HepG2 (cell line): ENCODE data around the gene TTLL13. TPM values are rescaled to one million over a fixed set of nuclear protein-coding genes. Genes with fewer than 3 reads are reported as not detected.

Experiments
- ARNT2 ChIP-seq: sonication (generic); formaldehyde crosslinking; IDR thresholded peaks from 2 replicates; pipeline ENCODE4 v1.8.0; 2022; ENCODE audit warnings: mild to moderate bottlenecking, low read depth, missing genetic modification reagents, moderate library complexity
- CSRNP2 ChIP-seq: sonication (generic); formaldehyde crosslinking; conservative IDR thresholded peaks from 2 replicates; pipeline ENCODE4 v1.8.0; 2022; ENCODE audit warnings: low read depth, missing genetic modification reagents
- FOXJ3 ChIP-seq: sonication (generic); formaldehyde crosslinking; IDR thresholded peaks from 2 replicates; pipeline ENCODE4 v1.4.0; 2020; ENCODE audit warnings: missing genetic modification reagents, mild to moderate bottlenecking, borderline replicate concordance
- FOXO1 ChIP-seq: sonication (generic); formaldehyde crosslinking; IDR thresholded peaks from 2 replicates; pipeline ENCODE4 v1.4.0; 2020; ENCODE audit warnings: missing genetic modification reagents
- IRX3 ChIP-seq: sonication (generic); formaldehyde crosslinking; IDR thresholded peaks from 2 replicates; pipeline ENCODE4 v1.8.1; 2023; ENCODE audit warnings: mild to moderate bottlenecking, low read depth, missing genetic modification reagents, borderline replicate concordance
- MEIS2 ChIP-seq: sonication (generic); formaldehyde crosslinking; IDR thresholded peaks from 2 replicates; pipeline ENCODE4 v1.9.0; 2021; ENCODE audit warnings: mild to moderate bottlenecking, missing genetic modification reagents
- NRL ChIP-seq: sonication (generic); formaldehyde crosslinking; IDR thresholded peaks from 2 replicates; pipeline ENCODE4 v1.5.0; 2020; ENCODE audit warnings: missing genetic modification reagents, mild to moderate bottlenecking, moderate library complexity, borderline replicate concordance
- PAF1 ChIP-seq: IDR thresholded peaks from 2 replicates; pipeline ENCODE4 v1.6.1; 2016; ENCODE audit warnings: missing genetic modification reagents, missing compliant biosample characterization
- PLRG1 ChIP-seq: fragments of 450-650 bp; conservative IDR thresholded peaks from 2 replicates; pipeline ENCODE4 v1.6.1; 2016
- SETDB1 ChIP-seq: sonication (generic); formaldehyde crosslinking; IDR thresholded peaks from 2 replicates; pipeline ENCODE4 v1.5.1; 2020; ENCODE audit warnings: missing genetic modification reagents, mild to moderate bottlenecking, borderline replicate concordance
- TAF15 ChIP-seq: fragments of 200-400 bp; formaldehyde crosslinking; IDR thresholded peaks from one replicate; pipeline ENCODE4 v1.6.1; 2018; ENCODE audit warnings: mild to moderate bottlenecking, low read depth, low read length; ENCODE audit not compliant: poor library complexity, severe bottlenecking
- ZC3H13 ChIP-seq: sonication (generic); formaldehyde crosslinking; IDR thresholded peaks from 2 replicates; pipeline ENCODE4 v1.8.1; 2023; ENCODE audit warnings: mild to moderate bottlenecking, missing genetic modification reagents, moderate library complexity
- ZNF317 ChIP-seq: sonication (generic); formaldehyde crosslinking; IDR thresholded peaks from 2 replicates; pipeline ENCODE4 v1.5.0; 2020; ENCODE audit warnings: mild to moderate bottlenecking, missing genetic modification reagents
- ZNF331 ChIP-seq: sonication (generic); formaldehyde crosslinking; IDR thresholded peaks from 2 replicates; pipeline ENCODE4 v1.4.0; 2020; ENCODE audit warnings: missing genetic modification reagents
- ZNF496 ChIP-seq: sonication (generic); formaldehyde crosslinking; IDR thresholded peaks from 2 replicates; pipeline ENCODE4 v1.8.1; 2023; ENCODE audit warnings: mild to moderate bottlenecking, moderate library complexity, missing genetic modification reagents; ENCODE audit not compliant: insufficient replicate concordance
- ZNF768 ChIP-seq: sonication (generic); formaldehyde crosslinking; IDR thresholded peaks from 2 replicates; pipeline ENCODE4 v1.4.0; 2020; ENCODE audit warnings: missing genetic modification reagents
- ZNF777 ChIP-seq: sonication (generic); formaldehyde crosslinking; IDR thresholded peaks from 2 replicates; pipeline ENCODE4 v1.4.0; 2020; ENCODE audit warnings: missing genetic modification reagents
- ZNF883 ChIP-seq: sonication (generic); formaldehyde crosslinking; IDR thresholded peaks from 2 replicates; pipeline ENCODE4 v1.5.1; 2020; ENCODE audit warnings: mild to moderate bottlenecking, missing genetic modification reagents; ENCODE audit errors: not compliant biosample characterization
- polyA plus RNA-seq, 8 experiments: library from polyadenylated mRNA; depleted of rRNA in 3 of 8; stranded (reverse) in 7 of 8; unstranded in 1 of 8; fragments of >200 nt; fragmentation: Illumina TruSeq in 4 of 8; extraction: Trizol in 4 of 8; gene quantifications; 2 replicates each; pipeline versions ENCODE4 v1.2.1 to v1.2.3, GENCODE V29; 2011 to 2016; ENCODE audit warnings: low read depth in 4 of 8, missing spikeins in 1 of 8, mixed read lengths in 1 of 8; ENCODE audit not compliant: insufficient read depth in 1 of 8
- total RNA-seq, 5 experiments: library from RNA; depleted of rRNA; stranded (reverse); fragments of >200 nt; fragmentation: Illumina TruSeq; extraction: Trizol; gene quantifications; 2 replicates each; pipeline ENCODE4 v1.2.3, GENCODE V29; 2016; ENCODE audit warnings: low read depth in 1 of 5
- TF ChIP-seq, protein P1 (sequence below): IDR thresholded peaks from 2 replicates; pipeline ENCODE4 v1.6.1; 2016; ENCODE audit warnings: low read depth, missing genetic modification reagents, missing compliant biosample characterization
- TF ChIP-seq, protein P2 (sequence below): sonication (generic); formaldehyde crosslinking; IDR thresholded peaks from 2 replicates; pipeline ENCODE4 v1.4.0; 2020; ENCODE audit warnings: mild to moderate bottlenecking, missing genetic modification reagents, borderline replicate concordance

TTLL13 gene
- total and polyA plus RNA-seq, 2 of the 13 experiments (the other 11 are each of a cell fraction or from before 2014, with no cell fraction given): 0.07 to 0.29 TPM

DNA sequence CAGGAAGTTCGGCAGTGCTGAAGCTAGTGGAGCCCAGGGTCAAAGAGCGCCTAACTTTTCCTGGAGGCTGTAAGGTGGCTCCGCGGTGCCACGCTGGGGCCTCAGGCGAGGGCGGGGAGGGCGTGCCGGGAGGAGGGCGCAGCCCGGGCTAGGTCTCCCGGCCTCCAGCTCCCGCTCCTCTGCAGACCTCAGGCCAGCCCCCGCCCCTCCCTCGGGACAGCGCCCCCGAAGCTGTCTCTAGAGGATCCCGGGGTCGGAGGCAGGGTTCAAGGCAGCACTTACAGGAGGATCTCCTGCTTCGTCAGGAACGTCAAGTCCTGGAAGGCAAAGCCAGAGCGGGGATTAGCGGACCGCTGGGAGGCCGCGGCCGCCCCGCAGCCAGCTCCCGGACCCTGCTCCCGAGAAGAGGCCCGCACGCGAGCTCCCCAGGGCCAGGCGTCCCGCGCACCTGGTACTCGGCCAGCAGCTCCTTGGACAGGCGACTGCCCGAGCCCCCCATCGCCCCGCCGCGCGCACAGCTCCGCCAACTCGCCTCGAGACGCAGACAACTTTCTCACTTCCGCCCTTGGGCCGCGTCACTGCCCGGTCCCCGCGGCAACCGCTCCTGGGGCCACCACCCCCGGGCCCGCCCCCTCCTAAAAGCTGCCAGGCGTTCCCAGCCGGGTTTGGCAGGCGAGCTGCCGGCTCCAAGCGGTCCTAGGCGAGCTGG, 15.8 kb upstream of the TTLL13 start, which contains the start of gene CIB1 (continued):
- TF ChIP-seq CSRNP2 (CRISPR knock-in tag) (no peak), ZNF777 (CRISPR knock-in tag) (no peak; the same call in 1 of the 2 replicates), IRX3 (CRISPR knock-in tag) (no peak), ZNF883 (CRISPR knock-in tag) (no peak), SETDB1 (CRISPR knock-in tag) (no peak), PLRG1 (no peak), MEIS2 (CRISPR knock-in tag) (0 out of 2 replicates have a peak, but pooled peaks have one; percentile 46), TAF15 (peak; percentile 31), ZNF331 (CRISPR knock-in tag) (peak; percentile 18), FOXO1 (CRISPR knock-in tag) (no peak), PAF1 (CRISPR knock-in tag) (no peak), ZNF496 (no peak), NRL (CRISPR knock-in tag) (peak; percentile 28; the same call in 1 of the 2 replicates), ARNT2 (CRISPR knock-in tag) (no peak), ZNF317 (CRISPR knock-in tag) (no peak), ZNF768 (CRISPR knock-in tag) (no peak; the same call in 1 of the 2 replicates), FOXJ3 (CRISPR knock-in tag) (no peak), ZC3H13 (CRISPR knock-in tag) (no peak)
- TF ChIP-seq, protein P1, sequence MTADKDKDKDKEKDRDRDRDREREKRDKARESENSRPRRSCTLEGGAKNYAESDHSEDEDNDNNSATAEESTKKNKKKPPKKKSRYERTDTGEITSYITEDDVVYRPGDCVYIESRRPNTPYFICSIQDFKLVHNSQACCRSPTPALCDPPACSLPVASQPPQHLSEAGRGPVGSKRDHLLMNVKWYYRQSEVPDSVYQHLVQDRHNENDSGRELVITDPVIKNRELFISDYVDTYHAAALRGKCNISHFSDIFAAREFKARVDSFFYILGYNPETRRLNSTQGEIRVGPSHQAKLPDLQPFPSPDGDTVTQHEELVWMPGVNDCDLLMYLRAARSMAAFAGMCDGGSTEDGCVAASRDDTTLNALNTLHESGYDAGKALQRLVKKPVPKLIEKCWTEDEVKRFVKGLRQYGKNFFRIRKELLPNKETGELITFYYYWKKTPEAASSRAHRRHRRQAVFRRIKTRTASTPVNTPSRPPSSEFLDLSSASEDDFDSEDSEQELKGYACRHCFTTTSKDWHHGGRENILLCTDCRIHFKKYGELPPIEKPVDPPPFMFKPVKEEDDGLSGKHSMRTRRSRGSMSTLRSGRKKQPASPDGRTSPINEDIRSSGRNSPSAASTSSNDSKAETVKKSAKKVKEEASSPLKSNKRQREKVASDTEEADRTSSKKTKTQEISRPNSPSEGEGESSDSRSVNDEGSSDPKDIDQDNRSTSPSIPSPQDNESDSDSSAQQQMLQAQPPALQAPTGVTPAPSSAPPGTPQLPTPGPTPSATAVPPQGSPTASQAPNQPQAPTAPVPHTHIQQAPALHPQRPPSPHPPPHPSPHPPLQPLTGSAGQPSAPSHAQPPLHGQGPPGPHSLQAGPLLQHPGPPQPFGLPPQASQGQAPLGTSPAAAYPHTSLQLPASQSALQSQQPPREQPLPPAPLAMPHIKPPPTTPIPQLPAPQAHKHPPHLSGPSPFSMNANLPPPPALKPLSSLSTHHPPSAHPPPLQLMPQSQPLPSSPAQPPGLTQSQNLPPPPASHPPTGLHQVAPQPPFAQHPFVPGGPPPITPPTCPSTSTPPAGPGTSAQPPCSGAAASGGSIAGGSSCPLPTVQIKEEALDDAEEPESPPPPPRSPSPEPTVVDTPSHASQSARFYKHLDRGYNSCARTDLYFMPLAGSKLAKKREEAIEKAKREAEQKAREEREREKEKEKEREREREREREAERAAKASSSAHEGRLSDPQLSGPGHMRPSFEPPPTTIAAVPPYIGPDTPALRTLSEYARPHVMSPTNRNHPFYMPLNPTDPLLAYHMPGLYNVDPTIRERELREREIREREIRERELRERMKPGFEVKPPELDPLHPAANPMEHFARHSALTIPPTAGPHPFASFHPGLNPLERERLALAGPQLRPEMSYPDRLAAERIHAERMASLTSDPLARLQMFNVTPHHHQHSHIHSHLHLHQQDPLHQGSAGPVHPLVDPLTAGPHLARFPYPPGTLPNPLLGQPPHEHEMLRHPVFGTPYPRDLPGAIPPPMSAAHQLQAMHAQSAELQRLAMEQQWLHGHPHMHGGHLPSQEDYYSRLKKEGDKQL: no peak
- TF ChIP-seq, protein P2, sequence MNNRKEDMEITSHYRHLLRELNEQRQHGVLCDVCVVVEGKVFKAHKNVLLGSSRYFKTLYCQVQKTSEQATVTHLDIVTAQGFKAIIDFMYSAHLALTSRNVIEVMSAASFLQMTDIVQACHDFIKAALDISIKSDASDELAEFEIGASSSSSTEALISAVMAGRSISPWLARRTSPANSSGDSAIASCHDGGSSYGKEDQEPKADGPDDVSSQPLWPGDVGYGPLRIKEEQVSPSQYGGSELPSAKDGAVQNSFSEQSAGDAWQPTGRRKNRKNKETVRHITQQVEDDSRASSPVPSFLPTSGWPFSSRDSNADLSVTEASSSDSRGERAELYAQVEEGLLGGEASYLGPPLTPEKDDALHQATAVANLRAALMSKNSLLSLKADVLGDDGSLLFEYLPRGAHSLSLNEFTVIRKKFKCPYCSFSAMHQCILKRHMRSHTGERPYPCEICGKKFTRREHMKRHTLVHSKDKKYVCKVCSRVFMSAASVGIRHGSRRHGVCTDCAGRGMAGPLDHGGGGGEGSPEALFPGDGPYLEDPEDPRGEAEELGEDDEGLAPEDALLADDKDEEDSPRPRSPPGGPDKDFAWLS: no peak
